Astrocyte of the cerebellum (primary cell): ENCODE results near the gene USP38.

Experiments
- DNase-seq: peaks from one replicate; pipeline ENCODE4 v3.0.0-alpha.2; 2011; ENCODE audit warnings: low read depth
- H3K4me3 ChIP-seq: 2 replicates; pipeline ENCODE4 v1.5.1; 2011; ENCODE audit warnings: mild to moderate bottlenecking, low read depth, low read length, moderate library complexity
- CTCF ChIP-seq: IDR thresholded peaks from 2 replicates; pipeline ENCODE4 v1.5.1; 2012; ENCODE audit warnings: low read length, low read depth, moderate library complexity, mild to moderate bottlenecking; ENCODE audit errors: missing control alignments
- in situ Hi-C: cut with HindIII; loops from 2 replicates; pipeline ENCODE4 v1.10.0; 2017; ENCODE audit warnings: low sequenced_read_pairs

The USP38 gene

DNA sequence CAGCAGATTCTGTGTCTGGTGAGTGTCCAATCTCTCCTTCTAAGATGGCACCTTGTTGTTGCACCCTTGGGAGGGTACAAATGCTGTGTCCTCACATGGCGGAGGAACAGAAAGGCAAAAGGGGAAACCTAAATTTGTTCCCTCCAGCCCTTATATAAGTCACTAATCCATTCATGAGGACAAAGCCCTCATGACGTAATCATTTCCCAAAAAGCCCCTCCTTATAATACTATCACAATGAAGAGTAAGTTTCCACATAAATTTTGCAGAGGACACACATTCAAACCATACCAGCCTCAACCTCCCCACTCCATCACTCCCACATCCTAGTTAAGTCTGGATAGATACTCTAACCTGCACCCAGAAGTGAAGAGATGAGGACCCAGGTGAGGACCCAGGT lies 63.1 kb downstream of the USP38 start:
- H3K4me3 ChIP-seq, result no peak overlapping the region
- in situ Hi-C loops, result no loop called here
- DNase-seq, result no peak
- TF ChIP-seq CTCF, result no peak

- in situ Hi-C loops, result no loop called here
- no peak for DNase-seq
- no peak for TF ChIP-seq CTCF
- H3K4me3 ChIP-seq, result no peak overlapping the region
Observed at GRCh38 chr4:143248827-143249226, 64.1 kb downstream of the USP38 start.

- TF ChIP-seq CTCF, result no peak
- no peak for DNase-seq
- no peak overlapping the region for H3K4me3 ChIP-seq
- in situ Hi-C loops, result no loop called here
Observed at GRCh38 chr4:143250617-143251016, 65.9 kb downstream of the USP38 start.

- no peak overlapping the region for H3K4me3 ChIP-seq
- TF ChIP-seq CTCF, result no peak
- in situ Hi-C loops, result no loop called here
- DNase-seq, result no peak
Observed at GRCh38 chr4:143251348-143251747, 66.6 kb downstream of the USP38 start.

- in situ Hi-C loops, result no loop called here
- H3K4me3 ChIP-seq, result no peak overlapping the region
- TF ChIP-seq CTCF, result no peak
- no peak for DNase-seq
Observed at GRCh38 chr4:143251779-143252178, 67.1 kb downstream of the USP38 start.

DNA sequence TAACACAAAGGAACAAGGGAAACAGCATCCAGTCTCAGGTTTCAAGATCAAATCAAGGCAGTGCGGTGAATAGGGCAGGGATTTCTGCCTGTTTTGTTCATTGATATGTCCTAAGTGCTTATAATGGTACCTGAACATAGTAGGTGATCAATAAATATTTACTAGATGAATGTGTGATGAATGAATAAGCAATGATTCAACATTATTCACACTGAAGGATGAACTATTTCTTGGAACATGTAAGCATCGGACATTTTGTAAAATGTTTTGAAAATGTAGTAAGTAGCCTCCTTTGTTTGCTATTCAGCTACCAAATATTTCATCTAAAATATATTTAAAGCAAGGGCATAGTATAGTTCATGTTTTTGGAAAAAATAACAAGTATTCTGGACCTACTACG lies 67.8 kb downstream of the USP38 start:
- DNase-seq, result no peak
- no peak for TF ChIP-seq CTCF
- no peak overlapping the region for H3K4me3 ChIP-seq
- in situ Hi-C loops, result no loop called here

DNA sequence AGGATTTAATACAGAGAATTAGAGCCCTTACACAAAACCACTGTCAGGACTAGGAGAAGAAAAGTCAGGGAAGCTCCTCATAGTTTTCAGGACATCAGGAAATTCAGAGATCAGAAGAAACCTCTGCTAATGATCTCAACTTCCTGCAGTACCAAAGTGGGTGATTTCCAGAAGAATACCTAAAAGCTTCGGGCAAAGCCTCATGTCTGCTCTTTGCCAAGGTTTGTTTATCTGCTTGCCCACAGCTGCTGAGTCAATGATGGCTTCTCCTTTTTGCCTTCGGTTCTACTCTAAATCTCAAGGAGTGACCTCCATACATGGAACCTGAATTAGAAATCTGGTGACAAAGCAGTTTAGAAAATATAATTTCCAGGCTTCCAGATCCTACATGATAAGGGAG lies 68.4 kb downstream of the USP38 start:
- H3K4me3 ChIP-seq, result no peak overlapping the region
- no peak for TF ChIP-seq CTCF
- in situ Hi-C loops, result no loop called here
- DNase-seq, result no peak
